Measurements from ENCODE around the gene NRP1.

Gene NRP1

DNA sequence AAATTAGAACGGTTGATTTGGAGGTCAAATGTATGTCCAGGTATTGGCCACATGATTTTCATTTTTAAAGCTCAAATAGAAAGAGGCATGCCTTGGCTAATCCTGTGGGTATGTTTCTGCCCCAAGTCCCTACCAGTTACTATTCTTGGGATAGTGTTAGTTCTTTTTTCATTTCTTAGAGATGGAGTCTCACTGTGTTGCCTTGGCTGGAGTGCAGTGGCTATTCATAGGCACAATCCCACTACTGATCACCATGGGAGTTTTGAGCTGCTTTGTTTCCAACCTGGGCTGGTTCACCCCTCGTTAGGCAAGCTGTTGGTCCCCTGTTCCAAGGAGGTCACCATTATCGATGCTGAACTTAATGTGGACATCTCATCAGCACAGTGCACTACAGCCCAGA lies 46.3 kb downstream of the NRP1 start:
- FAIRE-seq = no peak

- FAIRE-seq = no peak
Observed at GRCh38 chr10:33287112-33287511, 47.4 kb downstream of the NRP1 start.

DNA sequence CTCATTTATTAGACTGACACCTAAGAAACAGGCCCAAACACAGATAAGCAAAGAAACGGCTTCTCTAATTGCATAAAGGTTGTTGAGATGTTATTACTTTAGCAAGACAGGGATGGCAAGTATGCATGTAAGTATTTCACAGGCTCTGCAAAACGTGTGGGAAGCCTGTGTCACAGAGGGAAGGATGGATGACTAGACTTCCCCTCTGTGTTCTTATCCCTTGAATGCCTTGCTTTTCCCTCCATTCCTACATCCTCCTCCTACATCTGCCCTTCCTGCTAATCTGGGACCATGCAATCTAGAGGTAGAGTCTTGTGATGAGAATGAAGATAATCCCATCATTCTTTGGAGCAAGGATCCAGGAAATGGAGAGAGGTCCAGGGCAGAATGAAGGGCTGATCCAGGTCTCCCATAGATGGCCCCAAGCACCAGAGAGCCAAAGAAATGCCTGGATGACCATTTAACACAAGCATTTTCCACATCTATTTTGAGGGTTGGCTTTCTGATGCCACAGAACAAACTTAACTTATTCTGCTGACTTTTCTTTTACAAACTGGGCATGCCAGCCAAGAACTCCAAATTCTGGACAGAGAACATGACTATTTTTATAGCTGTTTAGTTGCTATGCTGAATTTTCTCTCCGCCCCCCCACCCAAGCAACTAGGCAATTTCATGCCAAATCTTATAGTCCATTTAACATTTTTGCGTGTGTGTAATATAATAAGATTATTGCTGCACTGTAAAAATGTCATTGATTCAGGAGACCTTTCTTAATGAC lies 48.1 kb downstream of the NRP1 start:
- FAIRE-seq = no peak

GRCh38 chr10:33284945-33285344 lies 49.5 kb downstream of the NRP1 start:
- no peak for FAIRE-seq

DNA sequence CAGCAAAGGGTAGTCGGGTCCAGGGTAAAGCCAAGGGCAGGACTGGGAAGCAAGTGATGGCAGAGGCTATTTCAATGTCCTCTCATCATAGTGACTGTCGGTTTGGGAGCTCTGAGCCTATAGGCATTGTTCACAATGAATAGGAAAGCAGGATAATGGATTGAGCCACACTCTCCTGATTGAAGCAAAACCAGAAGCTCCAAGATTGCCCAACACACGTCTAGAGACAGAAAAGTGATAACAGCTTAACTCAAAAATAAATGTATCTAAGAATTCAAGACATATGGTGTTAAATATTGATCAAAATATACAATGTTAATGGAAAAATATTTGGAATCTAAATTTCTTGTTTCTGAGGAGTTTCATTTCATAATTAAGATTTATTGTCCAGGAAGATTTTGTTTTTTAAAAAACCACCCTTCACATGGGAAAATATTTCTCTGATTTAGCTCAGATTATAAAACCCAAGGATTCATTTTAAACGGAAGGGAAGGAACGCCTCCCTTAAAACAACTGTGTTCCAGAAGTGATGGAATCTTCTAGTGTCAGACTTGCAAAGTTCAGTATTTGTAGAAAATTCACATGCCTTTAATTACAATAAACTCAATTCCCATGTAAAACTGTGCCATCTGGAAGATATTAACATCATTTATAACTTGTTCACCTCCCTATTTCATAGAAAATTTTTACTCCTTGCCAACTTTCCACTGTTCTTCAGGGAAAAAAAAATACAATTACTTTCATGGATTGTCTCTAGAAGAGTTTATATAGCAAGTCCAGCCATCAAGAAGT lies 54.5 kb downstream of the NRP1 start:
- FAIRE-seq = no peak

GRCh38 chr10:33279276-33279675 lies 55.2 kb downstream of the NRP1 start:
- FAIRE-seq = no peak

DNA sequence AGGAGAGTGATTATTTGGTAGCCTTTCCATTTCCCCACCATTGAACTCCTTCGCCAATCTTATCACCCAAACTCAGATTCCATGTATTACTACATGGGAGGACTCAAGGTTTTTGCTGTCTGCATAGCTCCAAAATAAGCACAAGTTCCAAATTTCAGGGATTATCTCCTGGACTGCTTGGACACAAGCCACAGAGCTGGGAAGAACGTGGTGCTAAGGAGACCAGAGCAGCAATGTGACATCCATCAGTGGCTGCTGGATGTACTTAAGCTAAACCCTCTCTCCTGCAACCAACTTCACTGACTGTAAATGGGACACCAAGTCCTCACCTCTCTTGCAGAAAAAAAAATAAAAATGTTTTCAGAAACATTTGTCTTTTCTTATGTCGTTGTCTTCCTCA lies 56.3 kb downstream of the NRP1 start:
- FAIRE-seq = no peak

DNA sequence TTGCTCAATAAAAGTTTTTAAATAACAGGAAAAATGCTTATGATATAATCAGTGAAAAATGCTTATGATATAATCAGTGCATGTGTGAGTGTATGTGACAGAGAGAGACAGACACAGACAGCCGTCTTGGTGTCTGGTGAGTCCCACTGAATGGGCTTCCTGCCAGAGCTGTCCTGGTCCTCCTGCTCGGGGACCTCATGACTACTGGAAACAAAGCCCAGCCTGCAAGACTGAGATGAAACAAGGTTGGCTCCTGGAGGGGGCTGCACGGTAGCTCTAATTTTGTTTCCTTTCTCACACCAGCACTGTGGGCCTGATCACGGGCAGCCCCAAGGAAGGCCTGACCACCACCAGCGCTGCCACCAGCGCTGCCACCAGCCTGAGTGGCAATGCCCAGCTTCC lies 57.3 kb downstream of the NRP1 start:
- no peak for FAIRE-seq

DNA sequence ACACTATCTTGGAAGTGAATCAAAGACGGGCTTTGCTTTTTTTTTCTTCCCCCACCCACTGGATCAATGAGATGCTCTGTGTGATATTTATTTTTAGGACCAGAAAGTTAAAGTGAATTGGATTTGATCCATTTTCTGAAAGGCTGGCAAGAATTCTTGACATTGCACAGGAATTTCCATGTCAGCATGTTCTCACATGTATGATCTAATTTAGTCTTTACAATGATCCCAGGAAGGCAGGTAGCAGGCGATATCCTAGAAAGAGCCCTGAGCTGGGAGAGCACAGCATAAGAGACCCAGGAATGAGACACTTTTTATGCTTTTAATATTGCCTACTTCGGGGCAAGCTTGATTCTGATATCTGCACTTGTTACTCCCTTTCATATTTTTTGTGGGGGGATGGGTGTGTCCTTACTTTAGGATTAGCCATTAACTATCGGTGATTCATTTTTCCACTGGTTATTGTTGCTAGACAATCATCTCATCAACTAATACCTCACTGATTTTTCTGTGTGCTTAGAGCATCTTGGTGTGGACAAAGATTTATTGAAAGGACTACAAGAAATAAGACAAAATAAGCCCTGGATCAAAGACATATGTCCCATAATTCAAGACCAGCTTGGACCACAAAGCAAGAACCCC lies 58.1 kb downstream of the NRP1 start:
- no peak for FAIRE-seq

DNA sequence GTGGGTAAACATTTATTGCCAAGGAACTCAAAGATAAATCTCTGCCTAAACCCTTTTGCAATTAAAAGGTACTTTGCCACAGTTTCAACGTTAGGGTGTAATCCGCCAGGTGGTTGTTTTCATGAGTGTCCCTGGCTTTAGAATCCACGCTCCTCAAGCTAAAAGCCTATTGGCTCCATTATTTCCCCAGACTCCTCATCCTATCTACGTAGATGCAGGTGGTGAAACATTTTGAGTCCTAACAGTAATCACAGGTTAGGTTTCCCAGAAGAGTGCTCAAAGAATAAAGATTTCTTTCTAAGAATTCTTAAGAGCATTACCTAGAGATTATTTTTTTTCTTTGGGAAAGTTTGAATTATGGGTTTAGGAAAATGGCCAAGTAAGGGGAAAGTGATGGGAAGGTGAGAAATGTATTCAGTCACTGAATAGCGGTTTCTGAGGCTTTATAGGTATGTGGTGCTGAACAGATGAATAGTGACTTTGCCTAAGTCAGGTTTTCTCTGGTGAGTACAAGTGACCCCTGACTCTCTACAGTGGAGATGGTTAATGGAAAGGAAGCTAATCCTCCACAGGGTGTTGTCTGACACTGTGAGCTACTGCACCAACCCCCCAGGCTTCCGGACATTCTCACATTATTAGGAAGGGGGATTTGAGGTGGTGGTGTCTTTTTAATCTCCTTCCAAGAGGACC lies 60.2 kb downstream of the NRP1 start:
- FAIRE-seq = no peak

- FAIRE-seq = no peak
Observed at GRCh38 chr10:33273295-33274002, 61.0 kb downstream of the NRP1 start.

DNA sequence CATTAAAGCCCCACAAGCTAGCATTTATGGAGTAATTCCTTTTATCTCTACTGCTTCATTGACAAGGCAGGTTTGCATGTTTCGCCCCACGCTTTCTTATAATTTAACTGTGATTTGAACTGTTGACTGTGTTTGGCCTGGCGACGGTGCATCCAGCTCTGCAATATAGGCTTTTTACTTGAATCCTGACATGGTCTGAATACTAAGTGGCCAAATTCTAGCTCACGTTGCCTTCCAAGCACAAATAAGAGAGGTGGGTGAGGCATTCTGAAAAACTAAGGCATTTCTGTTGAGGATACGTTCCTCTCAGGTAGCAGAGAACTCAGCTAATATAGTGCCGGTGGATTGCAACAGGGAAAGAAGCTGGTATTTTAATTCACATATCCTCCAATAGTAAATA lies 61.8 kb downstream of the NRP1 start:
- no peak for FAIRE-seq

GRCh38 chr10:33271969-33272583 lies 62.4 kb downstream of the NRP1 start:
- FAIRE-seq = no peak

DNA sequence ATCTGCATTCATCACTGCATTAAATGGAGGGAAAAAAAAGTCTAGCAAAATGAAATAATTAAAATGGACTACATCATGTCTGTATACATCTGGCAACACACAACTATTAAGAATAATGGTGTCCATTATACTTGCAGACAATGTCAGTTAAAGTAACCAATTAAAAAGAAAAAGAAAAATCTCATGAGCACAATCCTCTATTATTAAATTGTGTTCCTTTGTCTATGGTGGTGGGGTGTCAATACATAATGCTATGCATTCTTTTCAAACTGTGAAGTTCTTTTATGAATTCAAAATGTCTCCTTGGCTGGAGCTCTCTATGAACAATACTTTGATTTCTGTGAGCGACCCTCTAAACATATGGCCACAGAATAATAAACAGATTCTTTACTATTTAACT lies 63.5 kb downstream of the NRP1 start:
- no peak for FAIRE-seq

- no peak for FAIRE-seq
Observed at GRCh38 chr10:33267708-33268107, 66.8 kb downstream of the NRP1 start.

GRCh38 chr10:33265621-33266020 lies 68.8 kb downstream of the NRP1 start:
- no peak for FAIRE-seq

GRCh38 chr10:33263453-33263852 lies 71.0 kb downstream of the NRP1 start:
- FAIRE-seq = no peak

DNA sequence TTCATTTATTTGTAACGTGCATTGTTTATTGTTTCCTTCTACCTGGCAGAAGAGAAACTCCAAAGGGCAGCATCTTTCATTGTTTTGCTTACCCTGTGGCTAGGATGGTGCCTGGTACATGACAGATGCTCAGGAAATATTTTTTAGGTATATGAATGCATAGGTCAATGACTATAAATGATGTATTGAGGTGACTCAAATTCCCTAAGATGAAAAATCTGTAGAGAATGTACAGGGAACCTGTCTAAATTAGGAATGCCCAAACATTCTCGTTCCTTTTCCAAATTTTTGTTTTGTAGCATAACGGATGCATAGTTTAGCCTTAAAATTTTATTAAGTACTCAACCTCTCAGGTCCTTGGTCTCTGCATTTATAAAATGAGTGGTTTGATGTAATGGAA lies 71.6 kb downstream of the NRP1 start:
- FAIRE-seq = no peak

GRCh38 chr10:33260403-33261149 lies 73.9 kb downstream of the NRP1 start:
- no peak for FAIRE-seq

DNA sequence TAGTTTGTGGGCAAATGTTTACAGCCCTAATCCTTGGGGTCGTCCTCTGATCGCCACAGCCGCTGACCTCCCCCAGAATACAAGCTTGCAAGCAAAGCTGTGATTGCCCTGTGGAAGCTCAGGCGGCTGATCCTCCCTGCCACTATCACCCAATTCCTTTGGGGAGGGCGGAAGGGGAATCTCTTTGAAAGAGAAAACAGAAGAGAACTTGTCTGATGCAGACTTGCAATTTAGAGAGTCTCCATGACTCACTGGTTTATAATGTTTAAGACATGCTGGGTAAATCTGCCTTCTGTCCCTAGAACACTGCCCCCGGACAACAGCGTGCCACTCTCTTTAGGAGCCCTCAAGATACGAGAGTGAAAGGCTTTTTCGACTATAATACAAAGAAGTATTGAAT lies 75.5 kb downstream of the NRP1 start:
- no peak for FAIRE-seq

GRCh38 chr10:33257439-33258080 lies 76.9 kb downstream of the NRP1 start:
- no peak for FAIRE-seq
